HG03135 (cell line): ENCODE measurements around the gene ANOS1.
"Not testable (repeated sequence)": the region's sequence is repeated elsewhere in the genome, so short reads cannot be mapped to it uniquely, and the experiment has no call there.

Experiments
- ATAC-seq: cut with Tn5 transposase; IDR thresholded peaks from one replicate; pipeline ENCODE4 v1.9.1; 2021; ENCODE audit warnings: mild to moderate bottlenecking, moderate library complexity; ENCODE audit not compliant: unreplicated experiment

Gene ANOS1

GRCh38 chrX:8731559-8732395 lies at the start of gene ANOS1:
Gene ANOS1, minus strand, starts transcription at chrX:8732137. Its CDS starts 101 bp downstream, at chrX:8732036.
- ATAC-seq, result no peak

- no peak for ATAC-seq
Measured at GRCh38 chrX:8773117-8773516, 41.2 kb upstream of the ANOS1 start.

GRCh38 chrX:8760021-8760420 lies 28.1 kb upstream of the ANOS1 start:
- no peak for ATAC-seq

GRCh38 chrX:8758706-8759105 lies 26.8 kb upstream of the ANOS1 start:
- ATAC-seq, result not testable (repeated sequence)

- ATAC-seq, result not testable (repeated sequence)
Measured at GRCh38 chrX:8757609-8758389, 25.9 kb upstream of the ANOS1 start.

GRCh38 chrX:8755813-8756212 lies 23.9 kb upstream of the ANOS1 start:
- ATAC-seq, result no peak

- ATAC-seq, result no peak
Measured at GRCh38 chrX:8755116-8755515, 23.2 kb upstream of the ANOS1 start.

- no peak for ATAC-seq
Measured at GRCh38 chrX:8749697-8750096, 17.8 kb upstream of the ANOS1 start.

- no peak for ATAC-seq
Measured at GRCh38 chrX:8748855-8749254, 16.9 kb upstream of the ANOS1 start.

GRCh38 chrX:8743126-8743732 lies 11.3 kb upstream of the ANOS1 start:
- no peak for ATAC-seq

- ATAC-seq, result no peak
Measured at GRCh38 chrX:8741981-8742380, 10.0 kb upstream of the ANOS1 start.

GRCh38 chrX:8738588-8739189 lies 6.8 kb upstream of the ANOS1 start:
- ATAC-seq, result no peak

GRCh38 chrX:8737883-8738282 lies 5.9 kb upstream of the ANOS1 start:
- ATAC-seq, result no peak

- no peak for ATAC-seq
Measured at GRCh38 chrX:8730812-8731558, 952 bp downstream of the ANOS1 start.

- no peak for ATAC-seq
Measured at GRCh38 chrX:8729811-8730210, 2.1 kb downstream of the ANOS1 start.

GRCh38 chrX:8728932-8729535 lies 2.9 kb downstream of the ANOS1 start:
- no peak for ATAC-seq

GRCh38 chrX:8726031-8726652 lies 5.8 kb downstream of the ANOS1 start:
- no peak for ATAC-seq

GRCh38 chrX:8724300-8724699 lies 7.6 kb downstream of the ANOS1 start:
- no peak for ATAC-seq

GRCh38 chrX:8721536-8721935 lies 10.4 kb downstream of the ANOS1 start:
- ATAC-seq, result no peak

GRCh38 chrX:8720136-8720535 lies 11.8 kb downstream of the ANOS1 start:
- ATAC-seq, result no peak
